Activated CD4-positive, alpha-beta T cell treated with anti-CD3 and anti-CD28 coated beads, Interleukin-2, Interleukin-4, amounts not matched to agents 100 ng/mL and 50 ng/mL, durations not matched to agents 16 hours and 8 hours (primary cell): ENCODE data around the gene RASGRP4.
A peak's percentile ranks its signal among the peaks of the same experiment; 100 is the strongest.

Experiments
- DNase-seq: peaks from one replicate; pipeline ENCODE4 v3.0.0-alpha.2; 2020; ENCODE audit warnings: low spot score

Gene RASGRP4

DNA sequence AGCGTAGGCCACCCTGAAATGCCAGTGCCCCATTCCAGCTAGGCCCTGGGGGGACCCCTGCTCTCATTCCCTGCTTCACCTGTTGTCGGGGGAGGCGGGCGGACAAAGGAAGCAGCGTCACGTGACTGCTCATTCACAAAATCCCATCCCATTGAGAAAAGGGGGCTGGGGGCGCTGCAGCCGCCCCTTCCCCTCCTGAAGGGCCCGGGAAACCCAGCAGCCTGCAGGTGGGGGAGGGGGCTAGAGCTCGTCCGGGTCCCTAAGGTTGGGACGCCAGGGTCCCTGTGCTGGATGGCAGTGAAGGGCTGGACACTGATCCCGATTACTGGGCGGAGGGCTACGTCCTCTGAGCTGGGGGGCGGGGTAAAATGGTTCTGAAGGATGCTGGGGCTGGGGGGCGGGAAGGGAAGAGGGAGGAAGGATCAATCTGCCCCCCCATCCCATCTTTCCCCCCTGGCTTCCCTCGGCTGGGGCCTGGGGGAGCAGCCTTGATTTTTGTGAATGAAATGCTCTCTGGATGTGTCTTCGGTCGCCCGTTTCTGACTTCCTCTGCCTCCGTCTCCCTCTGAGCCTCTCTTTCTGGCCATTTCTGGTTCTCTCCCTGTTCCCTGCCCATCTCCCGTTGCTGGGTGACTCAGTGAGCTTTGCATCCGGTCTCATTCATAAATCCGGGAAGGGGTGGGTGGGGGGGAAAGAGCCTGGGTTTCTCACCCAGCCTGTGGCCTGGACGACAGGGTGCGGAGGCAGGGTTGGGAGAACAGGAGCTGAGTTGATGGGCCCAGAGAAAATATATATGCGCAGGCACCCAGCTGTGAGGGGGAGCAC, 36.7 kb downstream of the RASGRP4 start:
- DNase-seq = no peak

DNA sequence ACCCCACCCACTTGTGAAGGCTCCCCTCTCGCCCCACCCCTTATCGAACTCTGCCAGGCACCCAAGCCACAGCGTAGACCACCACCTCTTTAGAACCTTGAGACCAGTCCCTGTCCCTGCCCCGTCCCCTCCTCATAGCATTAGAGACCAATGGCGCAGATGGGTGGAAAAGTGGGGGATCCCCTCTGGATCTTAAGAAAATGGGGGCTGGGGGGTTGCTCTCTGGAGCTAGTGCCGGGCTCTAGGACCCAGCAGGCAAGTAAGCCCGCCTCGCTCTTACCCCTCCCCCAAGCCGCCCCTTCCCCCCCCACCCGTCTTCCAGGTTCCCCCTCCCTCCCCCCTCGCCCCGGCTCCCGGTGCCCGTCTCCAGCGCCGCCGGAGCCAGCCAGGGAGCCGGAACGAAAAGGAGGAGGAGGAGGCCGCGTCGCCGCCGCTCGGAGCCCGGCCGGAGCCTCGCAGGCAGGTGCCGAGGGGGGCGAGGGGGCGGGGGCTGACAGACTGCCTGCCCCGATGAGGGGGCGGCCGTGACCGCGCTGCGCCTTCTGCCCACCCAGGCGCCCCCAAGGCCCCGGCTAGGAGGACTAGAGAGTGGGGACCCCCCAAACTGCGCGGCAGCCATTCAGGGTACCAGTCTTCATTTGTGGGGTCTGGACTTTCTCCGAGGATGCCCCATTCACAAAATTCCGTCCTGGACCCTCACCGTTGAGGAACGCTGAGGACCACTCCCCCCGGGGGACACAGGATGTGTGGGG, 37.5 kb downstream of the RASGRP4 start, which contains the start of gene SPRED3:
TSS of gene SPRED3 (plus strand) at position 349 of the 752 bp plus-strand sequence. CDS start 1,606 bp downstream, outside the sequence.
- no peak for DNase-seq

DNA sequence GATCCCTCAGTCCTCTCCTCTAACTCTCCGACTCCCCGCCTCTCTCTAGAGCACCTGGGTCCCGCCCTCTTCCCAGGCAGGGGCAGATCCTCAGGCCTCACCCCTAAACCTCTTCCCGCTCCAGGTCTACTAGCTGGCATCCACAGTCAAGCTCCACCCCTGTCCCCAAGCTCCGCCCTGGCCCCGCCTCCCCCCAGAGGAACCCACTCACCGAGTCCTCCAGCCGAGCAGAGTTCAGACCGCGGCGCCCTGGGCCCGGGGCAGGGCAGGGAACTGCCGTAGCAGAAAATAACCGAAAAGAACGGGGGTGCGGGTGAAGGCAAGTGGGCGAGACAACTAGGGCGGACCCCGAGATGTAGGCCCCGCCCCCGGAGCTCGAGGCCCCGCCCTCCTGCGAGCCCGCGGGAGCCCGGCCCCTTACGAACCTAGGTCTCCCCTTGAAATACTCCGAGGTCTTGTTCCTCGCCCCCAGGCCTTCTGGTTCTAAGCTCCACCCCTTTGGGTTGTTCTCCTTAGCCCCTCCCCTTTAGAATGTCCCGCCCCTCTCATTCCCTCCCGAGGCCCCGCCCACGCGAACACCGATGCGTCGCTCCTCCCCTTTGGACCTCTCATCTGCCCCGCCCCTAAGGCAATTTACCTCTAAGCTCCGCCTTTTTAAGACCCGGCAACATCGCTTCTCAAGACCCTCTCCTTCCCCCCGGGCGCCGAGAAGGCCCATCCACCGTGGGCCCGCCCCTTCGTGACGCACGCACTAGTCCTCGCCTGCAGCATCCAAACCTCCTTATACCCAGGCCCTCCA, 38.3 kb downstream of the RASGRP4 start, which contains the start of gene GGN:
TSS of gene GGN (minus strand) at position 485 of the 799 bp plus-strand sequence. CDS start 773 bp downstream, outside the sequence.
- peak; percentile 78 for DNase-seq

DNA sequence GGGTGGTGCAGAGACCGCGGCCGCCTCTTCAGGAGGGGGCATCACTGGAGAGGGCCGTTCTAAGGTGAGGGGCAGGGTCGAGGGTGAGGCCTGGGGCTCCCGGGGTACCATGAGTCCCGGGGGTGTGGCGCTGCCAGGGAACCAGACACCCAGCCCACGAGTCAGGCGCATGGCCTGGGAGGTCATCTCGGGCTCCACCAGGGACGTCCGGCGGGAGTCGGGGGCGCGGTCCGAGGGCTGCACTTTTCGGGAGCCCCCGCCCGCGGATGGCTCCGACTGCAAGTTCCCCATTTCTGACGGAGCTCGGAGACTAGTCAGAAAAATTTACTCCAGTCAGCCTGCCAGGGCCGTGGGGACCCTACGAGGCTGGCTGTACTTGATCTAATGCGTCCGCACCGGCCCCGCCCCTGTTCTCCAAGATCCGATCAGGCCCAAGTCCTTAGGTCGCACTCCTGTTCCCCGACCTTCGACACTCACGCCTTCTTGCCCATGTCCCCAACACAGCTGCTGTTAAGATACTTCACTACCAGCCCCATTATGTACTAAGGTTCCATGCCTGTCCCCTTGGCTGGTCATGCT, 39.0 kb downstream of the RASGRP4 start:
- no peak for DNase-seq

DNA sequence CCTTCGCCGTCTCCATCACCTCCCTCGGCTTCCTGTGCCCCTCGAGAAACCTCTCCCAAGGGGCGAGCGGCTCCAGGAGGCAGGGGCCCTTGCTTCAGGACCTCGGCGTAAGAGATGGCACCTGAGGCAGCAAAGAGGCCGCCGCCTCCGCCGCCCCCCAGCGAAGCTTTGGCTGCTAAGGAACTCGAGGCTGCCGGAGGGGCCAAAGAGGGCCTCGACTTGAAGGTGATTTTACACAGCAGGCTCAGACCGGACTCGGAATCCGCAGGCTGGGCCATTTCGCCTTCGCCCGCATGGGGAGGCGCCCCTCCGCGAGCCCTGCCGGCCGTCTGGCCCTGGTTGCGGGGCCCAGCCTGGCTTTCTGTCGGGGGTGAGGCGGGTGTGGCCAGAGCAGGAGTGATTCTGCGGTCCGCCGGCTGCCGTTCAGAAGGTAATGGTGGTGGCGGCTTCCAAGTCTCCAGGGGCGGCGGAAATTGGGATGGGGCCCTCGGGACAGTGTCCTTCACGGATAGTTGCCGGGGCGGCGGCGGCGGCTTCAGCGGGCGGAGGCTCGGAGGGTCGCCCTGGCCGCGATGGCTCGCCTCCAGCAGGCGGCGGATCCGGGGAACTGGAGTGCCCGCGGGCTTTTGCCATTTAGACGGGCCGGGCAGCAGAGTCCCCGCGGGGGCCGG, 39.6 kb downstream of the RASGRP4 start:
- no peak for DNase-seq

DNA sequence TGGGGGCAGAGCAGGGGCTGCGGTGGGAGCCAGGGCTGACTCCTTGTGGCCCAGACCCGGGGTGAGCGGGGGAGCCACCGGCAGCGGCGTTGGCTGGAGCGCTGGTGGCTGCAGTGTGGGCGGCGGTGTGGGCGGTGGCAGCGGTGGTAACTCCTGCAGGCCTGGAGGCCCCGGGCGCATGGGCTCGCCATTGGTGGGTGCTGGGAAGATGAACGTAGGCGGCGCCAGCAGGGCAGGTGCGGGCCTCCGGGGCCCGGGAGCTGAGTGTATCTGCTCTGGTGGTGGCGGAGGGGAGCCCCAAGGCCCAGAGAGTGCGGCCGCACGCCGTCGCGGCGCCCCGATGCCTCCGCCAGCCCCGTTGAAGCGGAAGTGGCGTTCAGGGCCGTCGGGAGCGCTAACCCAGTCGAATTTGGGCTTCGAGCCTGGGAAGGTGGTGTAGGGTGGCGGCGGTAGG, 40.2 kb downstream of the RASGRP4 start:
- DNase-seq = no peak

DNA sequence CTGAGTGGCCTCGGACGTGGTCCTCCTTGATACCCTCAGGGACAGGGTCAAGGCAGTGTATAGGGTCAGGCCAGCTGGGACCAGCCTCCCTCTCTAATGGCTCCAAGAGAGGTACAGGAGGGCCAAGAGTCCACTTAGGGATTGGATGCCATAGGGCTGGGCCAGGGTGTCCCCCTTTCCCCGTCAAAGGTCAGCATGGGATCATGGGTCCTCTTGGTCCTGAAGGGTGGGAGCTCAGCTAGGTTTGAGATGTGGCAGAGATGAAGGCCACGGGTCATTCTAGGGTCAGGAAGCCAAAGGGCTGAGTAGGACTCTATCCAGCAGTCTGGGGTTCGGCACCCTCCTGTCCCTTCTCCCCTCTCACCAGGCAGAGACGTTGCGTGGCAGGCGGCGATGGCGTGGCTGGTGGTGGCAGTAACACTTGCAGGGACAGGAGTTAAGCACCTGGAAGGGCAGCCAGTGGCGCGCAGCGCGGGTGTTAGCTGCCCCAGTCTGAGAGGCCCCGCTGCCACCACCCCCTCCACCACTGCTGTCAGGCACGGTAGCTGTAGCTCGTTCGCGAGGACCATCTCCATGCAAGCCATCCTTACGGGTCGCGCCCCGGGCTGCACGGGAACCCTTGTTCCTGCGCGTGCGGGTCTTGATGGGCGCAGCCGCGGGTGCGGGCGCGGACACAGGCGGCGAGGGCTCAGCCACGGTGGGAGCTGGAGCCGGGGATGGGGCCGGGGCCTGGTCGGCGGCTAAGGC, 40.8 kb downstream of the RASGRP4 start:
- DNase-seq = no peak

DNA sequence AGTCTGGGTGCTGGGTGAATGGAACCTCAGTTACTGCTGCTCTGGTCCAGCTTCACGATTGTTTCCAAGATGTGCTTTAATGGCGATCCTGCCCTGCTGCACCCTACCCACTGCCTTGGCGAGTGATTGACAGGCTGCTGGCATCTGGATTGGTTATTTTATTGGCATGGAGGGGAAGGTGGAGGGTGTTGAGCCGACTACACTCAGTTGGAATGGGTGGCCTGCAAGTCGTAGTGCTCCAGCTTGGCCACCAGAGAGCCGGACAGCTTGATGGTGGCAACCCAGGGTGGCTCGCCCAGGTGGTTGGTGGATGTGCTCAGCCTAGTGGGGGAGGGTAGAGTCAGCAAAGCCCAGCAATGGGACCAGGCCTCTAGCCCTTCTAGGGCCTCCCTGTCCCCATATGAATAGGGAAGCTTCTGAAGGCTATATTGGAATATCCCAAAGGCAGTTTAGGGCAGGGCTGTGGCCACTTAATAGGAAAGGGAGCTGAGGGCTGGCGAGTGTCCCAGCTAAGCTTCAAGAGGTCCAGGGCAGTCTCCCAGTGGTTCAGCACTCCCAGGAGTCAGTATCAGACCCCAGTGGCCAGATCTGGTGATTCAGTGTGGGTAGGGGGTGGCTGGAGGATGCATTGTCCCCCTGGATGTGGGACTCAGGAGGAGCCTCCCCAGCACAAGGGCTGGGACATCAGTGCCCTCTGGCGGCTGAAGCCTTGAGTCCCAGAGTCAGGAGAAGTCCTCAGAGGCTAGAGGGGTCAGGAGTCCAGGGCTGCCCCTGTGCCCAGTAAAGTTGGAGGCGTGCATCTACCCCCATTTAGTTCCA, 41.6 kb downstream of the RASGRP4 start:
- no peak for DNase-seq

DNA sequence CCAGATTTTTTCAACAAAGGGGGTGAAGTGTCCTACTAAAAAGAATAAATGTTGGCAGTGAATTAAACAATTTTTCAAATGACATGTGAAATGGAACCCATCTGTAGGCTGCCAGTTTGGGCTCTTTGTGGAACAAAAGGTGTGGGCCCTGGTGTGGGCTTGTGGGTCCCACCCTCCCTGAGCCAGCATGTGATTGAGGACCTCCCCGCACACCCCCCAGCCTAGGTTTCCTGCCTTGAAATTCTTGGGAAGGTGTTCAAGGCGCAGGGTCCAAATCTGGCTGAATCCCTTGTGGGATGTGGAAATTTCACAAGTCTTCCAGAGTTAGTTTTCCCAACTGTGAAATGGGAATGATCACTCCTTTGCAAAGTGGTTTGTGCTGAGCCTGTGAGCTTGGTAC, 42.3 kb downstream of the RASGRP4 start:
- DNase-seq = no peak

DNA sequence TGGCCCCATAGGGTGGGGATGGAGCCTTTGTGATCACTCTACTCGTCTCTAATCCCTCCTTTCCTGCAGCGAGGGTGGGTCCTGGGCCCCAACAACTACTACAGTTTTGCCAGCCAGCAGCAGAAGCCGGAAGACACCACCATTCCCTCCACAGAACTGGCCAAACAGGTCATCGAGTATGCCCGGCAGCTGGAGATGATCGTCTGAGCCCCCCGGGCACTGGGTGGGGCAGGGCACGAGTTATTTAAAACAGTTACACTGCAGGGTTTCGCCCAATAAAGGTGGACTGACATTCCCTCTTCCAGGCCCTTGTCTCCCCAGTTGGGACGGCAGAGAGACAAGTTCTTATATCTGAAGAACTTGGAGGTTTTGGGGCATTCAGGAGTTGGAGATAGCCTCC, 42.8 kb downstream of the RASGRP4 start:
- DNase-seq = no peak

DNA sequence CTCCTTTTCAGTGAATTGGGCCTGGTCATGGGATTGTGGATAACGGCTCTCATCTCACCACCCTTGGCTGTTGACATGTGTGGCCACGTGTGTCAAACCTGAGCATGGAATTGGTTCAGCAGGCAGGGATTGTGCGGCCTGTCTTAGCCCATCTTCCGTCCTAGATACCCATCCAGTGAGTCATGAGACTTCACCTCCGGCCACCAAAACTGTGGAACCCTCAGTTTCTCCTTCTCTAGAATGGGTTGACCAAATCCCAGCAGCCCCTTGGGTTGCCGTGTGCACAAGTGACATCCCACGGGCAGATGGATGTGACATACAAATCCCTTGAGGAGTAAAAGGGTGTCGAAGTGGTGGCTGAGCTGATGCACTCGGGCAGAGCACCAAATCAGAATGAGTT, 44.9 kb downstream of the RASGRP4 start:
- DNase-seq = no peak

DNA sequence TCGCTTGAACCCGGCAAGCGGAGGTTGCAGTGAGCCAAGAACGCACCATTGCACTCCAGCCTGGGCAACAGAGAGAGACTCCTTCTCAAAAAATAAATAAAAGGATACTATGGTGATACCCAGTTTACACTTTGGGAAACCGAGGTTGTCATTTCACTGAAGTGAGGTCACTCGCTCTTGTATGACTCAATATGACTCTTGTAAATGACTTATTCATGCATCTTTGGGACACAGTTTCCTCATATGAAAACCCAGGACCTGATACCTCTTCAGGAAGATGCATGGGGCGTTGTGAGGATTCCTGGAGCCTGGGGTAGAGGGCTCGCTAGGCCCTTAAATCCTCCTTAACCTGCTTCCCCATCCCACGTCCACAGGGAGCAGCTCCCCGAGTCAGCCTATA, 47.2 kb downstream of the RASGRP4 start:
- DNase-seq = no peak

DNA sequence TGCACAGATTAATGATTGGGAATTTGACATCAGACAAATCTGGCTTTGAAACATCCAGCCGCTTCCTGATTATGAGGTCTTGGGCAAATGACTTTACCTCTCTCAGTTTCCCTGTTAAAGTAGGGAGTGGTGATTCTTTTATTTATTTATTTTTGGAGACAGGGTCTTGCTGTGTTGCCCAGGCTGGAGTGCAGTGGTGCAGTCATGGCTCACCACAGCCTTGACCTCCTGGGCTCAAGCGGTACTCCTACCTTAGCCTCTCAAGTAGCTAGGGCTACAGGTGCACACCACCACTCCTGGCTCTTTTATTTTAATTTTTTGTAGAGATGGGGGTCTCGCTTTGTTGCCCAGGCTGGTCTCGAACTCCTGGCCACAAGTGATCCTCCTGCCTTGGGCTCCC, 49.0 kb downstream of the RASGRP4 start:
- DNase-seq = no peak

DNA sequence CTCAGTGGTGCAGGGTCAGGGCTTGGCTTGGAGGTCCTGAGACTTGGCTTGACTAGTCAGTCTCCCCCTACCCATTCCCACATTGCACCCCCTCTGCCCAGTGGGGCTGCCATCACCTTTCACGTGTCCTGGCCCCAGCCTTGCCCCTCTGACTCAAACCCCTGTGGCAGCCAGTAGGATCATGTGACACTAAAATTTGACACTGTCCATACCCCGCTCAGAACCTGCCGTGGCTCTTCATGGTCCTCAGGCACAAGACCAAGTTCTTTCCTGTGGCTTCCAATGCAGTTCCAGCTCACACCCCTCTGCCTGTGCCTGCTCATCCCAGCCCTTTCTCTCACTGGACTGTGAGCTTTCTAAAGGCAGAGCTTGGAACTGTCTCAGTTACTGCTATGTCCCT, 49.4 kb downstream of the RASGRP4 start:
- no peak for DNase-seq

DNA sequence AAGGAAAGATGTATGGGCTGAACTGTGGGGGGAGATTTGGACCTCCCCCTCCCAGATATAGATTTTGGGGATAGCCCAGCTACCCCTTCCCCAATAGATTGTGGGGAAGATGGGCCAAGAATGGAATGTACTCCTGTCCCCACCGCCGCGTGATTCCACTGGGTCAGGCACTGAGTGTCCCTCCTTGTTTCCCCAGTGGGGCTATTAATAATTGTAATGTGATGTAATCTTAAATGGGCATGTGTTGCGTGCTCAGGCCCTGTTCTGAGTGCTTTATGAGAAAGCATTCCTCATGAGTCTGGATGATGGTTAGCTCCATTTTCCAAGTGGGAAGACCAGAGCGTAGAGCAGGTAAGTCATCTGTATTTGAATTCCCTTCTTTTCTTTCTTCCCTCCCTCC, 50.3 kb downstream of the RASGRP4 start:
- no peak for DNase-seq

DNA sequence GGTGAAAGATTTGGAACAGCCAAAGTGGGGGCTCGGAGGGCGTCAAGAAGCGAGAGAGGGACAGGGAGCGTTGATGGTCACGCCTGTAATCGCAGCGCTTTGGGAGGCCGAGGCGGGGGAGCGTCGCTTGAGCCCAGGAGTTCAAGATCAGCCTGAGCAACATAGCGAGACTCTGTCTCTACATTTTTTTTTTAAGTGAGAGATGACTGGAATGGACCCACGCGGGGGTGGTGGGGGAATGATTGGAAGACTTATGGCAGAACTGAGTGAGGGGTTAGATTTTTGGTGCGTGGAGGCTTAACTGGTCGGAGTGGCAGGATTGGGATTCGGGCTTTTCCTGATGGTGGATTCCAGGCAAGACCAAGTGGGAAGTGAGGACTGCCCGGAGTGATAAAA, 50.9 kb downstream of the RASGRP4 start:
- no peak for DNase-seq

DNA sequence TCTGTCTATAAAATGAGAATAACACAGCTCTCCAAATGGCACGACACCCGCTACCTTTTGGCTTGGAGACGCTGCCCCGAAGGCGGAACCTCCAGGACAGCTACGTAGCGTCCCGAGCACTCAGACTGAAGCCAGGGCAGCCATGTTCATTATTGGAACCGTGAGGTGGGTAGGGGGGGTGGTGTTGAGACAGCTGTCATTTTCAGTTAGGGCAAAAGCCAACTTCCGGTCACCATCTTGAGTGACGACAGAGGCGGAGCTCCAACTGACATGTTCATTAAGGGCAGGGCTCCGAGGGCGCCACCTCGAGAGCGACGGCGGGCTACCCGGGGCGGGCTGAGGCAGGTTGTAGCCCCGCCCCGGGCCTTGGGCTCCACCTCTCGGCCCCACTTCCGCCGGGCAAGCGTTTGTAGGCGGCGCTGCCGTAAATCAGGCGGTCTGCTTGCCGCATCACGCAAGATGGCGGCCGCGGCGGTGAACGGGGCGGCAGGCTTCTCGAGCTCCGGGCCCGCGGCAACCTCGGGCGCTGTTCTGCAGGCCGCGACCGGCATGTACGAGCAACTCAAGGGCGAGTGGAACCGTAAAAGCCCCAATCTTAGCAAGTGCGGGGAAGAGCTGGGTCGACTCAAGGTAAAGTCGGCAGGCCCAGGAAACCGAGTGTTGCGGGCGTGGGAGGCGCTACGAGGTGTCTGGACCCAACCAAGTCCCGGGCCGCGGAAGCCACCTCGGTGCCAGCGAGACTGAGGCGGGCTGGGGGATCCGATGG, 51.5 kb downstream of the RASGRP4 start, which contains the start of gene PSMD8:
TSS of gene PSMD8 (plus strand) at position 240 of the 766 bp plus-strand sequence. CDS start at position 271, 31 bp downstream.
- peak; percentile 99 for DNase-seq

DNA sequence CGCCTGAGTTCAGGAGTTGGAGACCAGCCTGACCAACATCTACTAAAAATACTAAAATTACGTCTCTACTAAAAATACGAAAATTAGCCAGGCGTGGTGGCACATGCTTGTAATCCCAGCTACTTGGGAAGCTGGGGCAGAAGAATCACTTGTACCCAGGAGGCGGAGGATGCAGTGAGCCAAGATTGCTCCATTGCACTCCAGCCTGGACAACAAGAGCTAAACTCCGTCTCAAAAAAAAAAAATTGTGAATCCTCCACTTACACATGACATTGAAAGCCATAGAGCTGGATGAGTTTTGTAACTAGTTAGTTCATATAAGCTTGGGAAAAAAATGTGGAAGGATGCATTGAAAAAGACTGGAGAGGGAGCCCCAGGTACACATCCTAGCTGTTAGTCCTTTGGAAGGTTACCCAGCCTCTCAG, 52.1 kb downstream of the RASGRP4 start:
- no peak for DNase-seq

DNA sequence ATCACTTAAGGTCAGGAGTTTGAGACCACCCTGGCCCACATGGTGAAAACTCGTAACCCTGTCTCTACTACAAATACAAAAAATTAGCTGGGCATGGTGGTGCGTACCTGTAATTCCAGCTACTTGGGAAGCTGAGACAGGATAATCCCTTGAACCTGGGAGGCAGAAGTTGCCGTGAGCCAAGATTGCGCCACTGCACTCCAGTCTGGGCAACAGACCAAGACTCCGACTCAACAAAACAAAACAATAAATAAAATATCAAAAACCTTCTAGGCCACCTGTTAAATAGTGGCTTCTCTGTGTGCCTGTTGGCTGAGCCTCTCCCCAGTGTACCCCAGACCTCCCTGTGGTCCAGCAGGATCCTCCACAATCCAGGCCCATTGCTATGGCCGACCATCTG, 54.9 kb downstream of the RASGRP4 start:
- no peak for DNase-seq
